Osteocyte (in vitro differentiated cells): ENCODE data around the gene TACSTD2. TPM values are rescaled to one million over a fixed set of nuclear protein-coding genes. Genes with fewer than 3 reads are reported as not detected.
A peak's percentile ranks its signal among the peaks of the same experiment; 100 is the strongest.
"Not testable (repeated sequence)": the region's sequence is repeated elsewhere in the genome, so short reads cannot be mapped to it uniquely, and the experiment has no call there.

ENCODE experiments used
- DNase-seq: peaks from one replicate; pipeline ENCODE4 v3.0.0; 2021; ENCODE audit warnings: mixed read lengths; ENCODE audit not compliant: unreplicated experiment; ENCODE audit errors: extremely low spot score
- H3K27ac Mint-ChIP-seq: one replicate; pipeline ENCODE4 v1.8.0; 2021; ENCODE audit warnings: mild to moderate bottlenecking, mixed read lengths; ENCODE audit not compliant: unreplicated experiment
- H3K27me3 Mint-ChIP-seq: one replicate; pipeline ENCODE4 v1.8.0; 2021; ENCODE audit warnings: mixed read lengths; ENCODE audit not compliant: unreplicated experiment
- H3K36me3 Mint-ChIP-seq: one replicate; pipeline ENCODE4 v1.8.0; 2021; ENCODE audit warnings: mixed read lengths; ENCODE audit not compliant: unreplicated experiment
- H3K4me1 Mint-ChIP-seq: one replicate; pipeline ENCODE4 v1.8.0; 2021; ENCODE audit warnings: mixed read lengths; ENCODE audit not compliant: unreplicated experiment
- H3K4me3 Mint-ChIP-seq: one replicate; pipeline ENCODE4 v1.8.0; 2021; ENCODE audit warnings: mild to moderate bottlenecking, moderate library complexity, mixed read lengths; ENCODE audit not compliant: unreplicated experiment
- H3K9me3 Mint-ChIP-seq: one replicate; pipeline ENCODE4 v1.8.0; 2021; ENCODE audit warnings: mixed read lengths; ENCODE audit not compliant: unreplicated experiment
- total RNA-seq: library from RNA; stranded (reverse); gene quantifications from 2 replicates; pipeline ENCODE4 v1.2.1, GENCODE V29; 2021
- TF ChIP-seq, protein P1 (sequence below): fragments of 200-600 bp; sonication (generic); IDR thresholded peaks from 2 replicates; pipeline ENCODE4 v1.5.0; 2021; ENCODE audit warnings: antibody characterized with exemption, mild to moderate bottlenecking, moderate library complexity

The TACSTD2 gene
- total RNA-seq, 1 donor from 2014 or later: not detected

GRCh38 chr1:58584082-58584895, 7.2 kb upstream of the TACSTD2 start:
- Mint-ChIP-seq H3K27me3 (peaks cover 15% of the 10 kb centered on the region), H3K27ac (peak overlapping the region; percentile 77), H3K9me3 (no peaks in the 10 kb centered on the region), H3K36me3 (no peaks in the 10 kb centered on the region), H3K4me1 (peaks cover 24% of the 10 kb centered on the region), H3K4me3 (peak overlapping the region; percentile 11)
- no peak for DNase-seq
- TF ChIP-seq, protein P1, sequence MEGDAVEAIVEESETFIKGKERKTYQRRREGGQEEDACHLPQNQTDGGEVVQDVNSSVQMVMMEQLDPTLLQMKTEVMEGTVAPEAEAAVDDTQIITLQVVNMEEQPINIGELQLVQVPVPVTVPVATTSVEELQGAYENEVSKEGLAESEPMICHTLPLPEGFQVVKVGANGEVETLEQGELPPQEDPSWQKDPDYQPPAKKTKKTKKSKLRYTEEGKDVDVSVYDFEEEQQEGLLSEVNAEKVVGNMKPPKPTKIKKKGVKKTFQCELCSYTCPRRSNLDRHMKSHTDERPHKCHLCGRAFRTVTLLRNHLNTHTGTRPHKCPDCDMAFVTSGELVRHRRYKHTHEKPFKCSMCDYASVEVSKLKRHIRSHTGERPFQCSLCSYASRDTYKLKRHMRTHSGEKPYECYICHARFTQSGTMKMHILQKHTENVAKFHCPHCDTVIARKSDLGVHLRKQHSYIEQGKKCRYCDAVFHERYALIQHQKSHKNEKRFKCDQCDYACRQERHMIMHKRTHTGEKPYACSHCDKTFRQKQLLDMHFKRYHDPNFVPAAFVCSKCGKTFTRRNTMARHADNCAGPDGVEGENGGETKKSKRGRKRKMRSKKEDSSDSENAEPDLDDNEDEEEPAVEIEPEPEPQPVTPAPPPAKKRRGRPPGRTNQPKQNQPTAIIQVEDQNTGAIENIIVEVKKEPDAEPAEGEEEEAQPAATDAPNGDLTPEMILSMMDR: no peak

DNA sequence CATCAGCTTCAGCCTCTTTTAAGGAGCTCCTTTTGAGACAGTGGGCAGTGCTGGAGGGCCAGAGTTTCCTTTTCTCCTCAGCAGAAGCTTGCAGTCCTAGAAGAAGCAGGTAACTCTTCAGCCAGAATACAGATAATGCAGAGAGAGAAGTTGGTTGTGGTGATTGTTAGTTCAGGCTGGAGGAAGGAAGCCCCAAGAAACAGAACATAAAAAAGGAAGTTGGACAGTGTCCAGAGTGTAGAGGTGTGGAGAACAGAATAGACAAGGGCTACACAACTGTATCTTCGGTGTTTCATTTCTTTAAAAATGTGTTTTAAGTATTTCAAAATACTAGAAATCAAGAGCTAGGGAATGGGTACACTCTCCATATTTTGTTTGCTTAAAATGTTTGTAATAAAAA, 6.4 kb upstream of the TACSTD2 start:
- TF ChIP-seq, protein P1: no peak
- H3K4me3 Mint-ChIP-seq: no peak overlapping the region
- peaks cover 24% of the 10 kb centered on the region for H3K4me1 Mint-ChIP-seq
- no peak overlapping the region for H3K27ac Mint-ChIP-seq
- no peaks in the 10 kb centered on the region for H3K36me3 Mint-ChIP-seq
- peaks cover 18% of the 10 kb centered on the region for H3K27me3 Mint-ChIP-seq
- no peak for DNase-seq
- no peaks in the 10 kb centered on the region for H3K9me3 Mint-ChIP-seq

GRCh38 chr1:58582143-58582542, 5.1 kb upstream of the TACSTD2 start:
- not testable (repeated sequence) for H3K9me3 Mint-ChIP-seq, H3K4me3 Mint-ChIP-seq, H3K36me3 Mint-ChIP-seq, DNase-seq, H3K27ac Mint-ChIP-seq
- Mint-ChIP-seq H3K27me3 (peaks cover 25% of the 10 kb centered on the region), H3K4me1 (peaks cover 24% of the 10 kb centered on the region)

GRCh38 chr1:58581641-58582040, 4.6 kb upstream of the TACSTD2 start:
- Mint-ChIP-seq H3K4me1 (peaks cover 24% of the 10 kb centered on the region), H3K9me3 (no peaks in the 10 kb centered on the region), H3K36me3 (no peaks in the 10 kb centered on the region), H3K27me3 (peaks cover 22% of the 10 kb centered on the region), H3K27ac (no peak overlapping the region), H3K4me3 (no peak overlapping the region)
- no peak for DNase-seq
- TF ChIP-seq, protein P1: no peak

GRCh38 chr1:58580186-58580585, 3.1 kb upstream of the TACSTD2 start:
- Mint-ChIP-seq H3K27me3 (peaks cover 27% of the 10 kb centered on the region), H3K27ac (no peak overlapping the region), H3K4me1 (peaks cover 19% of the 10 kb centered on the region), H3K36me3 (no peaks in the 10 kb centered on the region), H3K4me3 (no peak overlapping the region), H3K9me3 (no peaks in the 10 kb centered on the region)
- TF ChIP-seq, protein P1: no peak
- DNase-seq: no peak
